Keratinocyte (primary cell): ENCODE results near the gene KAT7. TPM values are rescaled to one million over a fixed set of nuclear protein-coding genes. Genes with fewer than 3 reads are reported as not detected.

Experiments
- DNase-seq: peaks from one replicate; pipeline ENCODE4 v3.0.0-alpha.2; 2011; ENCODE audit warnings: low read depth, missing footprints, low spot score
- FAIRE-seq: peaks from 2 replicates; lab custom pipeline; 2011; peaks lifted over from hg19 to GRCh38; lab: Jason Lieb, UNC
- H2AFZ ChIP-seq: 2 replicates; pipeline ENCODE4 v1.6.0; 2012; ENCODE audit warnings: low read length, control low read depth, inconsistent platforms; ENCODE audit not compliant: control insufficient read depth
- H3K27ac ChIP-seq: 2 replicates; pipeline ENCODE4 v1.5.1; 2011; ENCODE audit warnings: low read length; ENCODE audit not compliant: control insufficient read depth, insufficient read depth
- H3K27me3 ChIP-seq: 3 replicates; pipeline ENCODE4 v1.6.0; 2011; ENCODE audit warnings: low read length; ENCODE audit not compliant: control insufficient read depth, insufficient read depth; ENCODE audit errors: extremely low read depth
- H3K36me3 ChIP-seq, 2 experiments: 2 replicates in 1 of 2; 3 replicates in 1 of 2; pipeline ENCODE4 v1.5.1; 2011; ENCODE audit warnings: low read length in 2 of 2, mild to moderate bottlenecking in 1 of 2; ENCODE audit not compliant: control insufficient read depth in 2 of 2, insufficient read depth in 2 of 2; ENCODE audit errors: extremely low read depth in 1 of 2
- H3K4me1 ChIP-seq: 3 replicates; pipeline ENCODE4 v1.5.1; 2011; ENCODE audit warnings: low read length; ENCODE audit not compliant: control insufficient read depth, insufficient read depth; ENCODE audit errors: extremely low read depth
- H3K4me2 ChIP-seq: 3 replicates; pipeline ENCODE4 v1.6.0; 2011; ENCODE audit warnings: low read depth, low read length; ENCODE audit not compliant: control insufficient read depth, insufficient read depth; ENCODE audit errors: extremely low read depth
- H3K4me3 ChIP-seq, 3 experiments: fragments of 200-600 bp in 1 of 3; sonication (generic) in 1 of 3; 2 replicates in 2 of 3; 3 replicates in 1 of 3; pipeline ENCODE4 v1.5.1; 2011 to 2016; ENCODE audit warnings: low read length in 3 of 3, mild to moderate bottlenecking in 3 of 3, control low read depth in 2 of 3, inconsistent platforms in 1 of 3, low read depth in 1 of 3, mixed read lengths in 1 of 3, mixed run types in 1 of 3, moderate library complexity in 1 of 3; ENCODE audit not compliant: control insufficient read depth in 2 of 3, insufficient read depth in 2 of 3; ENCODE audit errors: extremely low read depth in 1 of 3
- H3K79me2 ChIP-seq: 2 replicates; pipeline ENCODE4 v1.6.0; 2012; ENCODE audit warnings: low read length; ENCODE audit not compliant: control insufficient read depth, insufficient read depth
- H3K9ac ChIP-seq: 3 replicates; pipeline ENCODE4 v1.6.0; 2011; ENCODE audit warnings: low read length; ENCODE audit not compliant: control insufficient read depth, insufficient read depth; ENCODE audit errors: extremely low read depth
- H3K9me1 ChIP-seq: 3 replicates; pipeline ENCODE4 v1.6.0; 2011; ENCODE audit warnings: low read length; ENCODE audit not compliant: control insufficient read depth, insufficient read depth; ENCODE audit errors: extremely low read depth
- H3K9me3 ChIP-seq: 2 replicates; pipeline ENCODE4 v1.5.1; 2012; ENCODE audit warnings: low read depth, low read length; ENCODE audit not compliant: control insufficient read depth
- H4K20me1 ChIP-seq: 3 replicates; pipeline ENCODE4 v1.6.0; 2011; ENCODE audit warnings: low read length; ENCODE audit not compliant: control insufficient read depth, insufficient read depth; ENCODE audit errors: extremely low read depth
- CTCF ChIP-seq, 3 experiments: IDR thresholded peaks in 1 of 3; conservative IDR thresholded peaks in 1 of 3; optimal IDR thresholded peaks in 1 of 3; 2 replicates in 2 of 3; 3 replicates in 1 of 3; pipeline versions ENCODE3 to v1.5.1; 2011; ENCODE audit warnings: low read length in 3 of 3, mild to moderate bottlenecking in 3 of 3, moderate library complexity in 2 of 3, control low read depth in 1 of 3, inconsistent platforms in 1 of 3; ENCODE audit not compliant: insufficient read depth in 2 of 3; ENCODE audit errors: extremely low read depth in 1 of 3
- EZH2 ChIP-seq: IDR thresholded peaks from one replicate; pipeline ENCODE4 v1.6.1; 2012; ENCODE audit warnings: inconsistent platforms, mild to moderate bottlenecking, low read length, moderate library complexity
- dilution Hi-C: fragments of 300-500 bp; cut with MboI; formaldehyde crosslinking; loops from one replicate; pipeline ENCODE4 v1.7.0; 2020; ENCODE audit warnings: low sequenced_read_pairs; ENCODE audit not compliant: extremely low pct_ligation_motif_present
- polyA plus RNA-seq, 5 experiments: library from polyadenylated mRNA; depleted of rRNA in 3 of 5; stranded (reverse) in 3 of 5; stranded (forward) in 1 of 5; unstranded in 1 of 5; fragments of >200 nt; gene quantifications; 1 replicate in 1 of 5; 2 replicates in 3 of 5; 3 replicates in 1 of 5; pipeline versions ENCODE4 v1.2.1 to v1.2.3, GENCODE V29; 2011 to 2012; ENCODE audit warnings: missing spikeins in 2 of 5, low read depth in 1 of 5, low replicate concordance in 1 of 5

Gene KAT7
- polyA plus RNA-seq, 1 donor (not counting 4 experiments of a cell fraction or from before 2014, with no cell fraction given) = 19.7 TPM

GRCh38 chr17:49839455-49839854 is 51.0 kb downstream of the KAT7 start:
- H3K4me1 ChIP-seq = no peaks in the 10 kb centered on the region
- H3K27me3 ChIP-seq = no peaks in the 10 kb centered on the region
- no peak overlapping the region for H3K4me2 ChIP-seq
- H3K4me3 ChIP-seq = no peak overlapping the region
- dilution Hi-C loops = no loop called here
- no peak overlapping the region for H3K9ac ChIP-seq
- FAIRE-seq (no peak), DNase-seq (no peak)
- no peak overlapping the region for H3K27ac ChIP-seq
- H3K9me1 ChIP-seq = no peaks in the 10 kb centered on the region
- peaks cover 3% of the 10 kb centered on the region in 2 experiments for H3K36me3 ChIP-seq
- H2AFZ ChIP-seq = no peak overlapping the region
- TF ChIP-seq CTCF (optimal IDR thresholded peaks at IDR 0.05 in 1 of 3, IDR thresholded peaks at IDR 0.05 in 1 of 3, conservative IDR thresholded peaks at IDR 0.05 in 1 of 3; ENCODE audit: extremely low read depth in 1 of 3, insufficient read depth in 2 of 3, low read length in 3 of 3) = no peak
- no peak for TF ChIP-seq EZH2
- no peaks in the 10 kb centered on the region for H3K9me3 ChIP-seq
- no peaks in the 10 kb centered on the region for H4K20me1 ChIP-seq
- no peaks in the 10 kb centered on the region for H3K79me2 ChIP-seq

- DNase-seq (no peak), FAIRE-seq (no peak)
- no peak overlapping the region for H3K27ac ChIP-seq
- no peak overlapping the region for H3K9ac ChIP-seq
- no peak overlapping the region for H2AFZ ChIP-seq
- no peaks in the 10 kb centered on the region for H4K20me1 ChIP-seq
- H3K4me2 ChIP-seq = no peak overlapping the region
- no peaks in the 10 kb centered on the region for H3K27me3 ChIP-seq
- H3K79me2 ChIP-seq = no peaks in the 10 kb centered on the region
- H3K9me1 ChIP-seq = no peaks in the 10 kb centered on the region
- no peaks in the 10 kb centered on the region for H3K4me1 ChIP-seq
- TF ChIP-seq EZH2 (no peak), CTCF (optimal IDR thresholded peaks at IDR 0.05 in 1 of 3, IDR thresholded peaks at IDR 0.05 in 1 of 3, conservative IDR thresholded peaks at IDR 0.05 in 1 of 3; ENCODE audit: extremely low read depth in 1 of 3, insufficient read depth in 2 of 3, low read length in 3 of 3) (peak; percentile 9 to 23 (median 16))
- dilution Hi-C loops = no loop called here
- no peak overlapping the region for H3K4me3 ChIP-seq
- no peaks in the 10 kb centered on the region for H3K9me3 ChIP-seq
- peaks cover 1 to 3% of the 10 kb centered on the region in 2 experiments for H3K36me3 ChIP-seq
Observed at GRCh38 chr17:49841548-49841947, 53.1 kb downstream of the KAT7 start.
